Testis (tissue), 2 donors: ENCODE results near the gene KIF17.

Experiments used
- POLR2A ChIP-seq: fragments of 450-650 bp; IDR thresholded peaks from one replicate; pipeline ENCODE4 v1.6.1; 2017; ENCODE audit warnings: antibody characterized with exemption, mild to moderate bottlenecking, moderate library complexity
- TF ChIP-seq, protein P1 (sequence below), 3 experiments: fragments of 450-650 bp in 2 of 3; fragments of 200-600 bp in 1 of 3; sonication (generic) in 1 of 3; IDR thresholded peaks; one replicate each; pipeline ENCODE4 v1.5.1; 2016 to 2019; ENCODE audit warnings: antibody characterized with exemption in 3 of 3, mild to moderate bottlenecking in 2 of 3, moderate library complexity in 1 of 3

GRCh38 chr1:20682571-20683236 lies 35.1 kb downstream of the KIF17 start:
- TF ChIP-seq, protein P1, sequence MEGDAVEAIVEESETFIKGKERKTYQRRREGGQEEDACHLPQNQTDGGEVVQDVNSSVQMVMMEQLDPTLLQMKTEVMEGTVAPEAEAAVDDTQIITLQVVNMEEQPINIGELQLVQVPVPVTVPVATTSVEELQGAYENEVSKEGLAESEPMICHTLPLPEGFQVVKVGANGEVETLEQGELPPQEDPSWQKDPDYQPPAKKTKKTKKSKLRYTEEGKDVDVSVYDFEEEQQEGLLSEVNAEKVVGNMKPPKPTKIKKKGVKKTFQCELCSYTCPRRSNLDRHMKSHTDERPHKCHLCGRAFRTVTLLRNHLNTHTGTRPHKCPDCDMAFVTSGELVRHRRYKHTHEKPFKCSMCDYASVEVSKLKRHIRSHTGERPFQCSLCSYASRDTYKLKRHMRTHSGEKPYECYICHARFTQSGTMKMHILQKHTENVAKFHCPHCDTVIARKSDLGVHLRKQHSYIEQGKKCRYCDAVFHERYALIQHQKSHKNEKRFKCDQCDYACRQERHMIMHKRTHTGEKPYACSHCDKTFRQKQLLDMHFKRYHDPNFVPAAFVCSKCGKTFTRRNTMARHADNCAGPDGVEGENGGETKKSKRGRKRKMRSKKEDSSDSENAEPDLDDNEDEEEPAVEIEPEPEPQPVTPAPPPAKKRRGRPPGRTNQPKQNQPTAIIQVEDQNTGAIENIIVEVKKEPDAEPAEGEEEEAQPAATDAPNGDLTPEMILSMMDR (IDR thresholded peaks at IDR 0.05): no peak
- TF ChIP-seq POLR2A: no peak
